WERI-Rb-1 (cell line): Measurements from ENCODE around the gene CRADD.
"Not testable (repeated sequence)": the region's sequence is repeated elsewhere in the genome, so short reads cannot be mapped to it uniquely, and the experiment has no call there.

Experiments
- DNase-seq: peaks from one replicate; pipeline ENCODE4 v3.0.0-alpha.2; 2020
- H3K27ac ChIP-seq: fragments of 250-450 bp; sonication (Bioruptor Pico); 2 replicates; pipeline ENCODE4 v1.5.1; 2020; ENCODE audit warnings: mild to moderate bottlenecking, moderate library complexity
- H3K27me3 ChIP-seq: fragments of 250-450 bp; sonication (Bioruptor Pico); 2 replicates; pipeline ENCODE4 v1.5.1; 2021; ENCODE audit warnings: mild to moderate bottlenecking, low read depth, moderate library complexity; ENCODE audit not compliant: insufficient read depth, severe bottlenecking
- H3K36me3 ChIP-seq: fragments of 250-450 bp; sonication (Bioruptor Pico); 2 replicates; pipeline ENCODE4 v1.5.1; 2020; ENCODE audit warnings: mild to moderate bottlenecking, moderate library complexity
- H3K4me3 ChIP-seq: 2 replicates; pipeline ENCODE4 v1.5.1; 2011; ENCODE audit warnings: low read depth, mild to moderate bottlenecking, control low read depth, low read length
- H3K9me3 ChIP-seq: fragments of 250-450 bp; sonication (Bioruptor Pico); 2 replicates; pipeline ENCODE4 v1.5.1; 2021; ENCODE audit warnings: mild to moderate bottlenecking, moderate library complexity; ENCODE audit not compliant: severe bottlenecking
- TF ChIP-seq, protein P1 (sequence below): IDR thresholded peaks from 2 replicates; pipeline ENCODE4 v1.5.1; 2011; ENCODE audit warnings: low read depth, mild to moderate bottlenecking, control low read depth, inconsistent platforms, low read length

Gene CRADD

DNA sequence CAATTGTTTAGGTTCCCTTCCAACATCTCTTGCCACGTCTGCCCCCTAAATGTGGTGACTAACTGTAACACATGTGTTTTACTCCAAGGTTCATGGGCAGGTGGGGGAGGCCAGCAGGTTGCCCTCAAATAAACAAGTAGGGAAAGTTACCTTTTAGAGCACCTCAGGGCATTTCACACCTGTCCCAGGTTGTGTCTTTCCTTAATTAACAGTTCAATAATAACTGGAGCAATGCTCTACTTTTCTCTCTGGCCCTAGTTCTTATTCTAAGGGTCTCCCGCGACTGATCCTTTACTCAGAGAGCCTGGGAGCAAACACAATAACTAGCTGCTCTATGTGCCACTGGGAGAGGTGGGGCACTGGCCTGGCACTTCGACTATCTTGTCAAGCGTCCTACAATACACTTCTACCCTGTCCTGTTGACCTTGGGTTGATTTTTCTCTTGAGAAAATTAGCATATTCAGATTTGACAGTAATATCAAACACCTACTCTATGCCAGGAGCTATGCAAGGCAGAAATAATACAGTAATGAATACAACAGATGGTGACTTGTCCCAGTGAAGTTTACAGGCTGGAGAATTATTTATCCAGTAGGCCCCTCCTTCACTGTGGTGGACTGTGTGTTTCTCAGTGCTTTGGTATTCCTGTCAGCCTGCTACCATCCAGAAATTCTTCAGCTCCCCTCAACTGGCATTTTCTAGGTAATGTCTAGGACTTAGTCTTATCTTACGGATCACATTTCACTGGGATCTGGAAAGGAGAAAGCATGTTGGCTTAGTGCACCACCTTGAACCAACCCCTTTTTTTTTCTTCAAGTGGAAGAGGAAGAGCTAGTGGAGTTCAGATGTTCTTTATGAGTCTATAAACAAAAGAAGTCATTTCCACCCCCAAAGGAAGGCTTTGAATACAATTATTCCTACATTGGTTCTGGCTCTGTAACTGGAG, 202.6 kb downstream of the CRADD start:
- Histone ChIP-seq H3K36me3 (no peaks in the 10 kb centered on the region), H3K27me3 (no peaks in the 10 kb centered on the region), H3K4me3 (no peak overlapping the region), H3K27ac (no peak overlapping the region), H3K9me3 (peaks cover 2% of the 10 kb centered on the region)
- TF ChIP-seq, protein P1, sequence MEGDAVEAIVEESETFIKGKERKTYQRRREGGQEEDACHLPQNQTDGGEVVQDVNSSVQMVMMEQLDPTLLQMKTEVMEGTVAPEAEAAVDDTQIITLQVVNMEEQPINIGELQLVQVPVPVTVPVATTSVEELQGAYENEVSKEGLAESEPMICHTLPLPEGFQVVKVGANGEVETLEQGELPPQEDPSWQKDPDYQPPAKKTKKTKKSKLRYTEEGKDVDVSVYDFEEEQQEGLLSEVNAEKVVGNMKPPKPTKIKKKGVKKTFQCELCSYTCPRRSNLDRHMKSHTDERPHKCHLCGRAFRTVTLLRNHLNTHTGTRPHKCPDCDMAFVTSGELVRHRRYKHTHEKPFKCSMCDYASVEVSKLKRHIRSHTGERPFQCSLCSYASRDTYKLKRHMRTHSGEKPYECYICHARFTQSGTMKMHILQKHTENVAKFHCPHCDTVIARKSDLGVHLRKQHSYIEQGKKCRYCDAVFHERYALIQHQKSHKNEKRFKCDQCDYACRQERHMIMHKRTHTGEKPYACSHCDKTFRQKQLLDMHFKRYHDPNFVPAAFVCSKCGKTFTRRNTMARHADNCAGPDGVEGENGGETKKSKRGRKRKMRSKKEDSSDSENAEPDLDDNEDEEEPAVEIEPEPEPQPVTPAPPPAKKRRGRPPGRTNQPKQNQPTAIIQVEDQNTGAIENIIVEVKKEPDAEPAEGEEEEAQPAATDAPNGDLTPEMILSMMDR, result no peak
- no peak for DNase-seq

- Histone ChIP-seq H3K27me3 (no peaks in the 10 kb centered on the region), H3K27ac (no peak overlapping the region), H3K4me3 (no peak overlapping the region), H3K36me3 (no peaks in the 10 kb centered on the region), H3K9me3 (peaks cover 2% of the 10 kb centered on the region)
- TF ChIP-seq, protein P1, result no peak
- DNase-seq, result no peak
Measured at GRCh38 chr12:93880853-93881522, 203.8 kb downstream of the CRADD start.

DNA sequence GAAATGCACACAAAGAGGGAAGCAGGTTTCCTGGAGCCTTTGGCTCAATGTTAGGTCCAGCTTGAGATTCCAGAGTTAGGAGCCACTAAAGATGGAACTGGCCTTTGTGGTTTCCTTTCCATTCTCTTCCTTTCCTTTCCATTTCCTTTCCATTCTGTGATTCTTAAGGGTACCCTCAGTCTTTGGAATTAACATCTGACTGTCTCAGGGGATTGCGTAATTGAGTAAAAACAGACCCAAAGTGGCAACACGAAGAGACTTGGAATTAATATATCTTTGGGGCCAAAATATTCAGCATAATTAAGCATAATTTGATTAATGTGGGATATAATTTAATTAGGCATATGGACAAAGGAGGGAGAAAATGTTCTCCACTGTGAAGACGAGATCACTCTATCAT, 205.6 kb downstream of the CRADD start:
- H3K27me3 ChIP-seq, result no peaks in the 10 kb centered on the region
- no peak overlapping the region for H3K4me3 ChIP-seq
- no peak overlapping the region for H3K27ac ChIP-seq
- no peaks in the 10 kb centered on the region for H3K9me3 ChIP-seq
- no peaks in the 10 kb centered on the region for H3K36me3 ChIP-seq
- no peak for DNase-seq
- TF ChIP-seq, protein P1, result no peak

DNA sequence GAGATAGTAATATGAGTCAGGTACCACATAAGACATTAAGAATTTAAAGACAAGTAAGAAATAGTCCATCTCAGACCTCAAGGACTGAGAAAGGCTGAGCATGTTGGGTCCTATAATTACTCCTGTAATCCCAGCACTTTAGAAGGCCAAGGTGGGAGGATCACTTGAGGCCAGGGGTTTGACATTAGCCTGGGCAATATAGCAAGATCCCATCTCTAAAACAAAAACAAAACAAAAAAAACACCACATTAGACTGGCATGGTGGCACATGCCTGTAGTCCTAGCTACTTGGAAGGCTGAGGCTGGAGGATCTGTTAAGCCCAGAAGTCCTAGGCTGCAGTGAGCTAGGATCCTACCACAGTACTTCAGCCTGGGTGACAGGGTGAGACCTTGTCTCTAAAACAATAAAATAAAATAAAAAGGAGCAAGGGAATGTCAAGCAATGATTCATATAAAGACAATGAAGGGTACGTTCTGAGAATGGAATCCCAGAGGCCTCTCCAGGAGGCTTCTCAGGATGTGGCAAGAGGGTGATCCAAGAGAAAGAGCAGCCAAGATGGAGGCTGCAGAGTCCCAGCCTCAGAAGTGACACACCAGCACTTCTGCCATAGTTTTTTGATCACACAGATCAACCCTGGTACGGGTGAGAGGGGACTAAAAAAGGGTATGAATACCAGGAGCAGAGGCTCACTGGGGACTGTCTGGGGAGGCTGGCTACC, 206.4 kb downstream of the CRADD start:
- no peak overlapping the region for H3K27ac ChIP-seq
- no peak for DNase-seq
- H3K36me3 ChIP-seq, result no peaks in the 10 kb centered on the region
- TF ChIP-seq, protein P1, result no peak
- no peaks in the 10 kb centered on the region for H3K27me3 ChIP-seq
- no peaks in the 10 kb centered on the region for H3K9me3 ChIP-seq
- H3K4me3 ChIP-seq, result no peak overlapping the region

DNA sequence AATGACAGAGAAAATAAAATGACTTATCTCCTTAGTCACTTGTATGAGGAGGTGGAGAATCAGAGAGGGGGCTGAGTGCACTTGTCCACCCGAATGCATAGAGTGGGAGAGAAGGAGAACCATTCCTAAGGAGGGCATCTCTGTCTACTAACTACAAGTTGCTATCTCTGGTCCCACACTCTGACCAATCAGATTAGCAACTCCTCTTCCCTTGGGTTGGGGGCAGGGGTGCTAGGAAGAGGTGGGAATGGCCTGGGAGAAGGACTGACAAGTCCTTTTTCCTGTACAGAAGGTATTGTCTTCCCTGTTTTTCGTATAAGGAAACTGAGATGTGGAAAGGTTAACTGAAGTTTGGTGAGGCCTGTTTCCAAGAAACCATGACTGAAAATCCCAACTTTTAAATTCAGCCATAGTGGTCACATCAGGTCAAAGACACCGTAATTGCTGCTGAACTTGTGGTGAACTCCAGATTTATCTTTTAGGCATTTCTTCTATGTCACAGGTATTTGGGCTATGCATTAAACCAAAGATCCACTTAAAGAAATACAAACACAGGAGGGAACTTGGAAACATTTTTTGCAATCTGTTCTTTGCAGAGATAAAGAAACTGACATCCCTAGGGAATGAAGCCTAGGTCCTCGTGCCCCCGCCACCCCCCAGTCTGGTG, 207.8 kb downstream of the CRADD start:
- Histone ChIP-seq H3K36me3 (no peaks in the 10 kb centered on the region), H3K27me3 (no peaks in the 10 kb centered on the region), H3K4me3 (no peak overlapping the region), H3K27ac (no peak overlapping the region), H3K9me3 (no peaks in the 10 kb centered on the region)
- DNase-seq, result no peak
- TF ChIP-seq, protein P1, result no peak

- H3K27me3 ChIP-seq, H3K27ac ChIP-seq, DNase-seq, H3K9me3 ChIP-seq, H3K4me3 ChIP-seq, H3K36me3 ChIP-seq: not testable (repeated sequence)
Measured at GRCh38 chr12:93885973-93886532, 208.9 kb downstream of the CRADD start.
